Measurements from ENCODE around the gene USH1C. TPM values are rescaled to one million over a fixed set of nuclear protein-coding genes. Genes with fewer than 3 reads are reported as not detected.

Gene USH1C
- total RNA-seq, 1 experiment from 2014 or later = not detected

GRCh38 chr11:17483505-17483904, 60.7 kb downstream of the USH1C start:
- in situ Hi-C loops (cut with HindIII; ENCODE audit: low sequenced_read_pairs) = no loop called here
- DNase-seq (ENCODE audit: low spot score) = no peak

- in situ Hi-C loops (cut with HindIII; ENCODE audit: low sequenced_read_pairs) = no loop called here
These were observed 62.3 kb downstream of the USH1C start for GRCh38 chr11:17481905-17482304.

GRCh38 chr11:17479284-17480214, 64.7 kb downstream of the USH1C start:
- DNase-seq (ENCODE audit: low spot score) = peak; percentile 87
- in situ Hi-C loops (cut with HindIII; ENCODE audit: low sequenced_read_pairs) = no loop called here

More at GRCh38 chr11:17481905-17482304, 62.3 kb downstream of the USH1C start:
- no peak for DNase-seq (ENCODE audit: low spot score)

GRCh38 chr11:17478070-17478469, 66.1 kb downstream of the USH1C start:
- no peak for DNase-seq (ENCODE audit: low spot score)
- in situ Hi-C loops (cut with HindIII; ENCODE audit: low sequenced_read_pairs) = no loop called here

GRCh38 chr11:17477361-17477760, 66.9 kb downstream of the USH1C start:
- no peak for DNase-seq (ENCODE audit: low spot score)
- in situ Hi-C loops (cut with HindIII; ENCODE audit: low sequenced_read_pairs) = no loop called here

GRCh38 chr11:17477084-17477333, 67.2 kb downstream of the USH1C start:
- in situ Hi-C loops (cut with HindIII; ENCODE audit: low sequenced_read_pairs) = no loop called here

GRCh38 chr11:17476317-17477083, 67.7 kb downstream of the USH1C start, which contains the start of gene ABCC8:
ABCC8 (minus strand) TSS chr11:17476845; CDS start chr11:17476776, 69 bp downstream.
- in situ Hi-C loops (cut with HindIII; ENCODE audit: low sequenced_read_pairs) = no loop called here
- peak; percentile 61 for DNase-seq (ENCODE audit: low spot score)

More at GRCh38 chr11:17477084-17477333, 67.2 kb downstream of the USH1C start:
- DNase-seq (ENCODE audit: low spot score) = no peak

GRCh38 chr11:17475666-17476316, 68.4 kb downstream of the USH1C start:
- peak; percentile 46 for DNase-seq (ENCODE audit: low spot score)
- in situ Hi-C loops (cut with HindIII; ENCODE audit: low sequenced_read_pairs) = no loop called here

- peak; percentile 90 for DNase-seq (ENCODE audit: low spot score)
- in situ Hi-C loops (cut with HindIII; ENCODE audit: low sequenced_read_pairs) = no loop called here
These were observed 71.0 kb downstream of the USH1C start for GRCh38 chr11:17473071-17473744.

GRCh38 chr11:17472467-17472866, 71.7 kb downstream of the USH1C start:
- in situ Hi-C loops (cut with HindIII; ENCODE audit: low sequenced_read_pairs) = no loop called here
- no peak for DNase-seq (ENCODE audit: low spot score)

GRCh38 chr11:17471501-17471900, 72.7 kb downstream of the USH1C start:
- in situ Hi-C loops (cut with HindIII; ENCODE audit: low sequenced_read_pairs) = no loop called here
- no peak for DNase-seq (ENCODE audit: low spot score)

- in situ Hi-C loops (cut with HindIII; ENCODE audit: low sequenced_read_pairs) = no loop called here
These were observed 74.2 kb downstream of the USH1C start for GRCh38 chr11:17469998-17470397.

GRCh38 chr11:17468122-17468521, 76.1 kb downstream of the USH1C start:
- no peak for DNase-seq (ENCODE audit: low spot score)
- in situ Hi-C loops (cut with HindIII; ENCODE audit: low sequenced_read_pairs) = no loop called here

More at GRCh38 chr11:17469998-17470397, 74.2 kb downstream of the USH1C start:
- DNase-seq (ENCODE audit: low spot score) = no peak

GRCh38 chr11:17463546-17464174, 80.6 kb downstream of the USH1C start:
- in situ Hi-C loops (cut with HindIII; ENCODE audit: low sequenced_read_pairs) = no loop called here
- DNase-seq (ENCODE audit: low spot score) = no peak

GRCh38 chr11:17462940-17463339, 81.3 kb downstream of the USH1C start:
- in situ Hi-C loops (cut with HindIII; ENCODE audit: low sequenced_read_pairs) = no loop called here
- DNase-seq (ENCODE audit: low spot score) = no peak

- DNase-seq (ENCODE audit: low spot score) = no peak
- in situ Hi-C loops (cut with HindIII; ENCODE audit: low sequenced_read_pairs) = no loop called here
These were observed 83.8 kb downstream of the USH1C start for GRCh38 chr11:17460406-17460805.

- in situ Hi-C loops (cut with HindIII; ENCODE audit: low sequenced_read_pairs) = no loop called here
- DNase-seq (ENCODE audit: low spot score) = no peak
These were observed 84.8 kb downstream of the USH1C start for GRCh38 chr11:17459236-17459896.

GRCh38 chr11:17458268-17458667, 85.9 kb downstream of the USH1C start:
- no peak for DNase-seq (ENCODE audit: low spot score)
- in situ Hi-C loops (cut with HindIII; ENCODE audit: low sequenced_read_pairs) = no loop called here
